HepG2 (cell line): ENCODE measurements around the gene MTCH1. TPM values are rescaled to one million over a fixed set of nuclear protein-coding genes. Genes with fewer than 3 reads are reported as not detected.

Source experiments
- PRDM10 ChIP-seq: sonication (generic); formaldehyde crosslinking; IDR thresholded peaks from 2 replicates; pipeline ENCODE4 v1.4.0; 2020; ENCODE audit warnings: low read depth, missing genetic modification reagents
- REST ChIP-seq, 2 experiments: IDR thresholded peaks; 2 replicates each; pipeline ENCODE4 v1.6.1; 2011 to 2012; ENCODE audit warnings: low read length in 2 of 2, borderline replicate concordance in 1 of 2, low read depth in 1 of 2, mild to moderate bottlenecking in 1 of 2, moderate library complexity in 1 of 2
- RFX3 ChIP-seq: IDR thresholded peaks from 2 replicates; pipeline ENCODE4 v1.6.1; 2016; ENCODE audit warnings: missing biosample characterization, missing genetic modification reagents
- polyA plus RNA-seq, 8 experiments: library from polyadenylated mRNA; depleted of rRNA in 3 of 8; stranded (reverse) in 7 of 8; unstranded in 1 of 8; fragments of >200 nt; fragmentation: Illumina TruSeq in 4 of 8; extraction: Trizol in 4 of 8; gene quantifications; 2 replicates each; pipeline versions ENCODE4 v1.2.1 to v1.2.3, GENCODE V29; 2011 to 2016; ENCODE audit warnings: low read depth in 4 of 8, missing spikeins in 1 of 8, mixed read lengths in 1 of 8; ENCODE audit not compliant: insufficient read depth in 1 of 8
- total RNA-seq, 5 experiments: library from RNA; depleted of rRNA; stranded (reverse); fragments of >200 nt; fragmentation: Illumina TruSeq; extraction: Trizol; gene quantifications; 2 replicates each; pipeline ENCODE4 v1.2.3, GENCODE V29; 2016; ENCODE audit warnings: low read depth in 1 of 5

MTCH1 gene
- total and polyA plus RNA-seq, 2 of the 13 experiments (the other 11 are each of a cell fraction or from before 2014, with no cell fraction given) = 86.2 to 144 TPM

GRCh38 chr6:37007340-37008043 is 21.5 kb upstream of the MTCH1 start (continued):
- peak; percentile 43; the same call in 1 of the 2 replicates for TF ChIP-seq PRDM10 (CRISPR knock-in tag)
- TF ChIP-seq REST (IDR thresholded peaks at IDR 0.05; ENCODE audit: borderline replicate concordance in 1 of 2, low read depth in 1 of 2, low read length in 2 of 2) = peak; percentile 60 to 90
- no peak for TF ChIP-seq RFX3 (CRISPR knock-in tag)
